GM12891 (cell line): Measurements from ENCODE around the gene SETBP1.

ENCODE experiments used
- PAX5 ChIP-seq: IDR thresholded peaks from 2 replicates; pipeline ENCODE4 v1.6.1; 2011; ENCODE audit warnings: low read length, moderate library complexity, mild to moderate bottlenecking; ENCODE audit not compliant: insufficient read depth, severe bottlenecking
- POLR2A ChIP-seq: IDR thresholded peaks from 2 replicates; pipeline ENCODE4 v1.6.1; 2011; ENCODE audit warnings: low read depth, low read length, control low read depth
- POLR2AphosphoS5 ChIP-seq: IDR thresholded peaks from 2 replicates; pipeline ENCODE4 v1.6.1; 2011; ENCODE audit warnings: low read depth, low read length, control low read depth
- SPI1 ChIP-seq: IDR thresholded peaks from 2 replicates; pipeline ENCODE4 v1.6.1; 2011; ENCODE audit warnings: low read depth, low read length, control low read depth
- TAF1 ChIP-seq: IDR thresholded peaks from 2 replicates; pipeline ENCODE4 v1.6.1; 2011; ENCODE audit warnings: low read depth, low read length, control low read depth

DNA sequence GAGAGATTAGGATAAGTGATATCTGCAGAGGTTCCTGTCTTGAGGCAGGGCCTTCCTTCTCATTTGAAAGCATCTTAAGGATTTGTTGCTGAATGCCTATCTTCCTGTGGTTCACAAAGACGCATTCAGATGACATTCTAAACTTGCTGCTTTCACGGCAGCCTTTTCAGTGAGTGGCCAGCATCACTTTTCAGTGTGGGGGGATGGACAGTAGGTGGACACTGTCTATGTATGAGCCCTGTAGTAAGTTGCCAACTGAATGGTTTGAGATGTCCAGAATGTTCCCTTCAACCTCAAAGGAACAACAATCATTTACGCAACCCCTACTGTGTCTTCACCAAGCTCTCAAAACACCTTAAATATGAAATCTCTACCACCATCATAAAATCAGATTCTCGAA, 46.6 kb downstream of the SETBP1 start:
- TF ChIP-seq SPI1 (no peak), POLR2AphosphoS5 (no peak), POLR2A (no peak), PAX5 (no peak), TAF1 (no peak)
